Activated CD8-positive, alpha-beta memory T cell treated with anti-CD3 and anti-CD28 coated beads for 1 hour (primary cell): Measurements from ENCODE around the gene OR5K3.

Source experiments
- DNase-seq, 2 donors: peaks; one replicate each; pipeline ENCODE4 v3.0.0-alpha.2; 2020; ENCODE audit warnings: low read depth in 1 of 2; ENCODE audit errors: extremely low read depth in 1 of 2

The OR5K3 gene

GRCh38 chr3:98432575-98432974 is 42.1 kb downstream of the OR5K3 start:
- no peak for DNase-seq

DNA sequence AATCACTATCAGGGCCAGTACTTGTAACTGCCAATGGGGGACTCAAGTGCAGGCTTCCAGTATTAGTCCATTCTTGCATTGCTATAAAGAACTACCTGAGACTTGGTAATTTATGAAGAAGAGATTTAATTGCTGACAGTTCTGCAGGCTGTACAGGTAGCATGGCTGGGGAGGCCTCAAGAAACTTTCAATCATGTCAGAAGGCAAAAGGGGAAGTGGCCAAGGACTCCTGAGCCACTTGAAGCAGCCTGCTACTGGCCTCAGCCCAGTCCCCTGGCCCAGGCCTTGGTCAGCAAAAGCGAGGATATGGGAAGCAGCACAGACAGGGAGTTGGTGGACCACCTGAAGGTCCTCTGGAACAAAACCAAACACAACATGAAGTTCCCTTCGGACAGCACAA is 43.3 kb downstream of the OR5K3 start:
- no peak for DNase-seq

DNA sequence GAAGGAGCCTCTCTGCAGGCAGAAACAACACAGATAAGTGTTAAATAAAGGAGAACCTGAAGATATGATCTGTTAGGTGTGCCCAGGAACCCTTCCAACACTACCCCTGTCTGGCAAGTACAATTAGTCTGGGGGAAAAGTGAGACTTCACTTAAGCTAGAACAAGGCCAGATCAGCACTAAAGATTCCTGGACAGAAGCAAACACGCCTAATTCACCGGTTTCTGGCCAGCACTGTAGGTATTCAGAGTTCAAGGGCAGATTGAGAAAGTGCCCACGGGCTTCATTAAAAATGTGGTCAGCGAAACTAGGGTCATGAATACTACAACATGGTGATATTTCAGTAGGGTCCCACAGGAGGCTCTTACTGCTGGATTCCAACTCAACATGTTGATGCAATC is 43.9 kb downstream of the OR5K3 start:
- no peak for DNase-seq

GRCh38 chr3:98440283-98440682 is 49.8 kb downstream of the OR5K3 start:
- no peak for DNase-seq
